Measurements from ENCODE around the gene CNTN1.

GRCh38 chr12:40718878-40719372, 26.7 kb downstream of the CNTN1 start:
- no peak for TF ChIP-seq CTCF (IDR thresholded peaks at IDR 0.05)
- TF ChIP-seq EZH2 (IDR thresholded peaks at IDR 0.05; ENCODE audit: borderline replicate concordance, insufficient read depth, low read depth, low read length, poor library complexity, severe bottlenecking) = no peak
